Psoas muscle (tissue), 8 donors: ENCODE results near the gene RTBDN. TPM values are rescaled to one million over a fixed set of nuclear protein-coding genes. Genes with fewer than 3 reads are reported as not detected.
A peak's percentile ranks its signal among the peaks of the same experiment; 100 is the strongest.

Source experiments
- ATAC-seq, 4 donors: fragments of 200-7000 bp; cut with Tn5 transposase; one replicate each; pipeline ENCODE4 v1.9.1; 2020; ENCODE audit warnings: moderate library complexity in 3 of 4, mild to moderate bottlenecking in 2 of 4
- DNase-seq, 2 donors: peaks; one replicate each; pipeline ENCODE4 v3.0.0-alpha.2; 2020
- H3K27ac ChIP-seq: fragments of 200-600 bp; one replicate; pipeline ENCODE4 v1.8.0; 2022
- H3K27me3 ChIP-seq, 3 donors: fragments of 200-600 bp in 1 of 3; one replicate each; pipeline versions ENCODE4 v1.6.1 to v1.8.0; 2013 to 2022; ENCODE audit warnings: low read length in 2 of 3, mild to moderate bottlenecking in 2 of 3, moderate library complexity in 1 of 3; ENCODE audit not compliant: insufficient read depth in 3 of 3
- H3K36me3 ChIP-seq, 2 donors: fragments of 200-600 bp in 1 of 2; one replicate each; pipeline versions ENCODE4 v1.6.1 to v1.8.0; 2013 to 2022; ENCODE audit warnings: low read depth in 1 of 2, mild to moderate bottlenecking in 1 of 2, moderate library complexity in 1 of 2; ENCODE audit not compliant: insufficient read depth in 1 of 2
- H3K4me1 ChIP-seq: fragments of 200-600 bp; one replicate; pipeline ENCODE4 v1.8.0; 2022
- H3K4me3 ChIP-seq: fragments of 200-600 bp; one replicate; pipeline ENCODE4 v1.8.0; 2022; ENCODE audit warnings: mild to moderate bottlenecking
- H3K9me3 ChIP-seq: fragments of 200-600 bp; one replicate; pipeline ENCODE4 v1.8.0; 2022
- CTCF ChIP-seq: fragments of 200-600 bp; IDR thresholded peaks from one replicate; pipeline ENCODE4 v1.8.0; 2022; ENCODE audit warnings: antibody characterized with exemption
- WGBS, 3 donors: extraction: QIAGEN DNeasy Blood & Tissue Kit; methylation state at CpG; one replicate each; pipeline versions ENCODE4 v1.1.6 to v1.1.7; 2013; 5-methylcytosine and 5-hydroxymethylcytosine counted together
- intact Hi-C, 2 donors: fragments of 100-400 bp; cut with DNase I; formaldehyde crosslinking; loops; one replicate each; pipeline versions ENCODE4 v1.11.0 to v1.14.2; 2022
- polyA plus RNA-seq, 3 donors: library from polyadenylated mRNA; stranded (reverse); fragments of 200-250 nt; gene quantifications; one replicate each; pipeline ENCODE4 v1.2.3, GENCODE V29; 2013
- total RNA-seq, 4 donors: library from RNA; stranded (reverse); fragmentation: NEBNext Ultra II Directional in 2 of 4; extraction: Animal tissue kit (Norgen Biotek cat#: 25700) in 2 of 4; gene quantifications; one replicate each; pipeline versions ENCODE4 v1.2.1 to v1.2.4, GENCODE V29; 2021 to 2023
- donor health status: healthy with polysubstance abuse.
- donor health status: DM: no; HTN: no; CAD: no; lungs with moderate emphysema.
- donor health status: Bipolar disorder and iron deficiency.
- donor health status: healthy.
- donor health status: DM: yes; HTN: yes; CAD: no.
- donor health status: DM: no; HTN: no; CAD: no.
- donor health status: DM: no; HTN: no; CAD: no.
- donor health status: DM: yes; HTN: yes; CAD: no.

Gene RTBDN
- total and polyA plus RNA-seq, 7 donors = 0.05 TPM; not detected in 6

GRCh38 chr19:12815088-12815487, 19.3 kb downstream of the RTBDN start:
- WGBS, 3 donors = 89 to 93% (median 90%) methylated on average over 7 of the region's 7 CpGs
- intact Hi-C loops = no loop called here
- ATAC-seq (no peak), DNase-seq (no peak)
- TF ChIP-seq CTCF = no peak
- no peak overlapping the region for H3K4me3 ChIP-seq
- H3K27ac ChIP-seq = no peak overlapping the region
- H3K36me3 ChIP-seq = peaks cover 0 to 19% of the 10 kb centered on the region in 2 donors
- H3K4me1 ChIP-seq = no peaks in the 10 kb centered on the region
- no peaks in the 10 kb centered on the region for H3K27me3 ChIP-seq
- H3K9me3 ChIP-seq = no peaks in the 10 kb centered on the region

- intact Hi-C loops = loop anchor here in 1 of 2 donors (5.0 to 10.0 kb wide), 2 partner anchors 36 to 128 kb away; partner anchors contain the start of genes CALR and FARSA
Measured at GRCh38 chr19:12806242-12807081, 27.9 kb downstream of the RTBDN start, which contains the start of gene RNASEH2A. TSS of gene RNASEH2A (plus strand) at chr19:12806584. CDS start at chr19:12806674, 90 bp downstream.

GRCh38 chr19:12804051-12804450, 30.3 kb downstream of the RTBDN start:
- Histone ChIP-seq H3K9me3 (no peaks in the 10 kb centered on the region), H3K27me3 (no peaks in the 10 kb centered on the region), H3K27ac (no peak overlapping the region), H3K36me3 (peaks cover 0 to 16% of the 10 kb centered on the region in 2 donors), H3K4me3 (no peak overlapping the region), H3K4me1 (peaks cover 27% of the 10 kb centered on the region)
- 91 to 93% (median 92%) methylated on average over 26 of the region's 26 CpGs for WGBS, 3 donors
- intact Hi-C loops = loop anchor here in 1 of 2 donors (5.0 to 10.0 kb wide), 2 partner anchors 42 to 131 kb away; partner anchors contain the start of genes CALR and FARSA
- ATAC-seq (no peak), DNase-seq (no peak)
- no peak for TF ChIP-seq CTCF

More at GRCh38 chr19:12806242-12807081, 27.9 kb downstream of the RTBDN start, which contains the start of gene RNASEH2A:
- no peak for TF ChIP-seq CTCF
- ATAC-seq (peak; percentile 85 to 92 (median 86)), DNase-seq (peak; percentile 91 to 95)
- Histone ChIP-seq H3K4me3 (peak within 1 kb of the TSS; percentile 81), H3K9me3 (no peaks in the 10 kb centered on the region), H3K27me3 (no peaks in the 10 kb centered on the region), H3K36me3 (peaks cover 0 to 3% of the 10 kb centered on the region in 2 donors), H3K27ac (peak within 1 kb of the TSS; percentile 65), H3K4me1 (peaks cover 20% of the 10 kb centered on the region)
- WGBS, 3 donors = 3 to 4% (median 3%) methylated on average over 62 to 66 of the region's 66 CpGs

- Histone ChIP-seq H3K27ac (peak overlapping the region; percentile 82), H3K9me3 (no peaks in the 10 kb centered on the region), H3K4me1 (peaks cover 27% of the 10 kb centered on the region), H3K27me3 (no peaks in the 10 kb centered on the region), H3K4me3 (peak overlapping the region; percentile 96), H3K36me3 (peaks cover 0 to 31% of the 10 kb centered on the region in 2 donors)
- intact Hi-C loops = loop anchor here in 1 of 2 donors (5.0 to 10.0 kb wide), 2 partner anchors 40 to 132 kb away; partner anchors contain the start of genes CALR and FARSA
- WGBS, 3 donors = 38 to 39% (median 39%) methylated on average over 20 to 22 of the region's 22 CpGs
- DNase-seq = peak; percentile 44 to 65
- no peak for TF ChIP-seq CTCF
- ATAC-seq = peak; percentile 36 to 49 (median 48)
Measured at GRCh38 chr19:12802267-12803106, 31.9 kb downstream of the RTBDN start.
